ENCODE measurements around the gene ZRANB2.

ZRANB2 gene

GRCh38 chr1:71031426-71031825 lies 49.4 kb downstream of the ZRANB2 start:
- no peak overlapping the region for H3K4me3 ChIP-seq (ENCODE audit: low read length)
- no peaks in the 10 kb centered on the region for H3K27me3 ChIP-seq (ENCODE audit: insufficient read depth, low read length, poor library complexity)
- H4K5ac ChIP-seq (ENCODE audit: low read length) = no peak overlapping the region
- no peak overlapping the region for H2BK120ac ChIP-seq (ENCODE audit: low read depth, low read length)
- H3K4me2 ChIP-seq (ENCODE audit: low read length) = no peak overlapping the region
- no peak overlapping the region for H3K9ac ChIP-seq (ENCODE audit: low read length)
- no peak overlapping the region for H3K23ac ChIP-seq (ENCODE audit: low read length)
- H3K79me2 ChIP-seq (ENCODE audit: control insufficient read depth, insufficient read depth, low read length) = no peaks in the 10 kb centered on the region
- no peak overlapping the region for H4K8ac ChIP-seq (ENCODE audit: low read depth, low read length)
- H2AK5ac ChIP-seq (ENCODE audit: low read length) = no peak overlapping the region
- H3K36me3 ChIP-seq (ENCODE audit: control insufficient read depth, insufficient read depth, low read length) = no peaks in the 10 kb centered on the region
- H3K79me1 ChIP-seq (ENCODE audit: low read length) = no peaks in the 10 kb centered on the region
- H3K4ac ChIP-seq (ENCODE audit: low read depth, low read length) = no peak overlapping the region
- H3K18ac ChIP-seq (ENCODE audit: low read length) = no peak overlapping the region
- H3K4me1 ChIP-seq (ENCODE audit: control insufficient read depth, low read depth, low read length) = no peaks in the 10 kb centered on the region
- H3K56ac ChIP-seq (ENCODE audit: low read length) = no peak overlapping the region
- no peak for DNase-seq
- H3K27ac ChIP-seq (ENCODE audit: low read depth, low read length) = no peak overlapping the region
- no peak overlapping the region for H2BK5ac ChIP-seq (ENCODE audit: low read length)
- H2BK15ac ChIP-seq (replicated peaks; ENCODE audit: low read depth) = no peak overlapping the region

- Histone ChIP-seq H3K36me3 (ENCODE audit: control insufficient read depth, insufficient read depth, low read length) (no peaks in the 10 kb centered on the region), H3K27ac (ENCODE audit: low read depth, low read length) (no peak overlapping the region), H3K27me3 (ENCODE audit: insufficient read depth, low read length, poor library complexity) (no peaks in the 10 kb centered on the region), H3K79me1 (ENCODE audit: low read length) (no peaks in the 10 kb centered on the region), H3K18ac (ENCODE audit: low read length) (no peak overlapping the region), H3K4me2 (ENCODE audit: low read length) (no peak overlapping the region), H2BK5ac (ENCODE audit: low read length) (no peak overlapping the region), H3K4me3 (ENCODE audit: low read length) (no peak overlapping the region), H3K4me1 (ENCODE audit: control insufficient read depth, low read depth, low read length) (no peaks in the 10 kb centered on the region), H3K23ac (ENCODE audit: low read length) (no peak overlapping the region), H3K79me2 (ENCODE audit: control insufficient read depth, insufficient read depth, low read length) (no peaks in the 10 kb centered on the region), H2AK5ac (ENCODE audit: low read length) (no peak overlapping the region), H4K8ac (ENCODE audit: low read depth, low read length) (peak overlapping the region; percentile 28), H2BK120ac (ENCODE audit: low read depth, low read length) (no peak overlapping the region), H2BK15ac (replicated peaks; ENCODE audit: low read depth) (no peak overlapping the region), H4K5ac (ENCODE audit: low read length) (no peak overlapping the region), H3K4ac (ENCODE audit: low read depth, low read length) (no peak overlapping the region), H3K9ac (ENCODE audit: low read length) (no peak overlapping the region), H3K56ac (ENCODE audit: low read length) (no peak overlapping the region)
- no CpG with 5 or more reads among the region's 1 CpG for WGBS (ENCODE audit: extremely low coverage, insufficient coverage, low lambda C conversion rate)
- DNase-seq = no peak
These were observed 50.8 kb downstream of the ZRANB2 start for GRCh38 chr1:71030026-71030425.

DNA sequence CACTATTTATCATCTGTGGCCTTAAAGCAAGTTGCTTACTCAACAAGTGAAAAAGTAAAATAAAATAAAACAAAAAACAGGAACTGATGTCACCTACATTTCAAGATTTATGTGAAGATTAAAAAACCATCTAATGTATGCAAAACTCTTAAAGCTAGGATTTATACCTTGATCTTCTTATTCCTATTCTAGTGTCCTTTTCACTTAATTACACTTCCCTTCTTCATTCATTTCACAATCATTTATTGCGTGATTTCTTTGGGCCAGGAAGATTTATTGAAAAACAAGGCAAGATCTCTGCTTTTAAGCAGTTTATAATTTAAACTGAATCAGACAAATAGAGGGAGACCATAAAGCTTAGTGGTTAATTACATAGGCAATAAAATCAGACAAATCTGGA lies 51.9 kb downstream of the ZRANB2 start:
- no peak overlapping the region for H3K9ac ChIP-seq (ENCODE audit: low read length)
- H2BK15ac ChIP-seq (replicated peaks; ENCODE audit: low read depth) = no peak overlapping the region
- DNase-seq = no peak
- no peak overlapping the region for H2AK5ac ChIP-seq (ENCODE audit: low read length)
- H3K79me2 ChIP-seq (ENCODE audit: control insufficient read depth, insufficient read depth, low read length) = no peaks in the 10 kb centered on the region
- no peak overlapping the region for H3K18ac ChIP-seq (ENCODE audit: low read length)
- WGBS (ENCODE audit: extremely low coverage, insufficient coverage, low lambda C conversion rate) = no CpG with 5 or more reads among the region's 1 CpG
- H3K27me3 ChIP-seq (ENCODE audit: insufficient read depth, low read length, poor library complexity) = no peaks in the 10 kb centered on the region
- no peak overlapping the region for H3K56ac ChIP-seq (ENCODE audit: low read length)
- H3K79me1 ChIP-seq (ENCODE audit: low read length) = no peaks in the 10 kb centered on the region
- no peak overlapping the region for H2BK120ac ChIP-seq (ENCODE audit: low read depth, low read length)
- H3K4me2 ChIP-seq (ENCODE audit: low read length) = no peak overlapping the region
- no peaks in the 10 kb centered on the region for H3K36me3 ChIP-seq (ENCODE audit: control insufficient read depth, insufficient read depth, low read length)
- H3K4ac ChIP-seq (ENCODE audit: low read depth, low read length) = no peak overlapping the region
- H2BK5ac ChIP-seq (ENCODE audit: low read length) = no peak overlapping the region
- no peak overlapping the region for H3K23ac ChIP-seq (ENCODE audit: low read length)
- H3K4me1 ChIP-seq (ENCODE audit: control insufficient read depth, low read depth, low read length) = no peaks in the 10 kb centered on the region
- no peak overlapping the region for H3K27ac ChIP-seq (ENCODE audit: low read depth, low read length)
- no peak overlapping the region for H4K5ac ChIP-seq (ENCODE audit: low read length)
- no peak overlapping the region for H3K4me3 ChIP-seq (ENCODE audit: low read length)
- no peak overlapping the region for H4K8ac ChIP-seq (ENCODE audit: low read depth, low read length)

DNA sequence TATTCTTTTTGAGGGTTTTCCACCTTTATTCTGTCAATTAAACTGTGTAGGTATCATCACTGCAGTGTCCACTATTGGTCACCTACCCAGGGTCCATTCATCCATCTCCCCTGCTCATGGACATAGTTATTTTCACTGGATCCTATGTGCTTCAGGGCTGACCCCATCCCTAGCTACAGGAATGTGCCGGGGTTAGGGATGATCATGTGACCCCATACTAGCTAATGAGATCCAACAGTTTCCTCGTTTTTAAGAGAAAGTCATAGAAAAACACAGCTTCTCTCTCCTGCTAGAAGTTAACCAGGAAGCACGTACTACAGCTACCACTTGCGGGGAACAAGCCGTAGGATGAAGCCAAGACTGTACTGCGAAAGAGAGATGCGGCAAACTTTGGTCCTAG lies 52.8 kb downstream of the ZRANB2 start:
- no peak overlapping the region for H4K5ac ChIP-seq (ENCODE audit: low read length)
- no peak for DNase-seq
- H3K56ac ChIP-seq (ENCODE audit: low read length) = no peak overlapping the region
- H3K79me2 ChIP-seq (ENCODE audit: control insufficient read depth, insufficient read depth, low read length) = no peaks in the 10 kb centered on the region
- no peak overlapping the region for H2BK5ac ChIP-seq (ENCODE audit: low read length)
- no peak overlapping the region for H3K9ac ChIP-seq (ENCODE audit: low read length)
- no peak overlapping the region for H3K18ac ChIP-seq (ENCODE audit: low read length)
- H3K36me3 ChIP-seq (ENCODE audit: control insufficient read depth, insufficient read depth, low read length) = no peaks in the 10 kb centered on the region
- no peak overlapping the region for H2BK120ac ChIP-seq (ENCODE audit: low read depth, low read length)
- H2AK5ac ChIP-seq (ENCODE audit: low read length) = no peak overlapping the region
- no CpG with 5 or more reads among the region's 7 CpGs for WGBS (ENCODE audit: extremely low coverage, insufficient coverage, low lambda C conversion rate)
- no peak overlapping the region for H3K4ac ChIP-seq (ENCODE audit: low read depth, low read length)
- no peaks in the 10 kb centered on the region for H3K4me1 ChIP-seq (ENCODE audit: control insufficient read depth, low read depth, low read length)
- H3K4me2 ChIP-seq (ENCODE audit: low read length) = no peak overlapping the region
- H3K27ac ChIP-seq (ENCODE audit: low read depth, low read length) = no peak overlapping the region
- H2BK15ac ChIP-seq (replicated peaks; ENCODE audit: low read depth) = no peak overlapping the region
- no peak overlapping the region for H3K23ac ChIP-seq (ENCODE audit: low read length)
- H4K8ac ChIP-seq (ENCODE audit: low read depth, low read length) = no peak overlapping the region
- no peaks in the 10 kb centered on the region for H3K27me3 ChIP-seq (ENCODE audit: insufficient read depth, low read length, poor library complexity)
- H3K4me3 ChIP-seq (ENCODE audit: low read length) = no peak overlapping the region
- H3K79me1 ChIP-seq (ENCODE audit: low read length) = no peaks in the 10 kb centered on the region

- no peak overlapping the region for H2BK120ac ChIP-seq (ENCODE audit: low read depth, low read length)
- H4K8ac ChIP-seq (ENCODE audit: low read depth, low read length) = no peak overlapping the region
- H3K4ac ChIP-seq (ENCODE audit: low read depth, low read length) = no peak overlapping the region
- H3K4me3 ChIP-seq (ENCODE audit: low read length) = no peak overlapping the region
- H3K4me2 ChIP-seq (ENCODE audit: low read length) = no peak overlapping the region
- no peak overlapping the region for H3K27ac ChIP-seq (ENCODE audit: low read depth, low read length)
- no peak overlapping the region for H2BK5ac ChIP-seq (ENCODE audit: low read length)
- H3K9ac ChIP-seq (ENCODE audit: low read length) = no peak overlapping the region
- no peak overlapping the region for H4K5ac ChIP-seq (ENCODE audit: low read length)
- H3K23ac ChIP-seq (ENCODE audit: low read length) = no peak overlapping the region
- no peak overlapping the region for H3K18ac ChIP-seq (ENCODE audit: low read length)
- H3K79me1 ChIP-seq (ENCODE audit: low read length) = no peaks in the 10 kb centered on the region
- H3K56ac ChIP-seq (ENCODE audit: low read length) = no peak overlapping the region
- H2BK15ac ChIP-seq (replicated peaks; ENCODE audit: low read depth) = no peak overlapping the region
- no peaks in the 10 kb centered on the region for H3K27me3 ChIP-seq (ENCODE audit: insufficient read depth, low read length, poor library complexity)
- H3K79me2 ChIP-seq (ENCODE audit: control insufficient read depth, insufficient read depth, low read length) = no peaks in the 10 kb centered on the region
- no peaks in the 10 kb centered on the region for H3K4me1 ChIP-seq (ENCODE audit: control insufficient read depth, low read depth, low read length)
- no peak overlapping the region for H2AK5ac ChIP-seq (ENCODE audit: low read length)
- no peak for DNase-seq
- H3K36me3 ChIP-seq (ENCODE audit: control insufficient read depth, insufficient read depth, low read length) = no peaks in the 10 kb centered on the region
- no CpG with 5 or more reads among the region's 4 CpGs for WGBS (ENCODE audit: extremely low coverage, insufficient coverage, low lambda C conversion rate)
These were observed 54.7 kb downstream of the ZRANB2 start for GRCh38 chr1:71026093-71026492.

DNA sequence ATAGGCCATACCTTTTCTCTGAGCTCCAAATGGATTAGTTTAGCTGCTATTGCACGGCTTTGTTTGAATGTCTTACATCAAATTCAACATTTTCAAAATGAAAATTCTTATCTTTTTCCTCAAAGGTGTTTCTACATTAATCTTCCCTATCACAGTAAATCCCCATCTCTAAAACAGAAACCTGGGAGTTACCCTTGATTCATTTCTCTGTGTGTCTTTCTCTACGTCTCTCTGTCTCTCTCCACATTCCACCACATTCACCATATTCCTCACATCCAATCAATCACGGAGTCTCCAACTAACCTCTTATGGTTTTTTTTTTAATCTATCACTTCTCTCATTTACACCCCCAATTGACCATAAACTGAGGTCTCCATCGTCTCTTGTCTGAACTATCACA lies 57.3 kb downstream of the ZRANB2 start:
- H3K79me2 ChIP-seq (ENCODE audit: control insufficient read depth, insufficient read depth, low read length) = no peaks in the 10 kb centered on the region
- H3K4me1 ChIP-seq (ENCODE audit: control insufficient read depth, low read depth, low read length) = no peaks in the 10 kb centered on the region
- no peak overlapping the region for H2BK120ac ChIP-seq (ENCODE audit: low read depth, low read length)
- WGBS (ENCODE audit: extremely low coverage, insufficient coverage, low lambda C conversion rate) = 100% methylated on average over 1 of the region's 4 CpGs
- H3K23ac ChIP-seq (ENCODE audit: low read length) = no peak overlapping the region
- no peak overlapping the region for H4K8ac ChIP-seq (ENCODE audit: low read depth, low read length)
- H3K27ac ChIP-seq (ENCODE audit: low read depth, low read length) = no peak overlapping the region
- H2BK5ac ChIP-seq (ENCODE audit: low read length) = no peak overlapping the region
- H3K4me3 ChIP-seq (ENCODE audit: low read length) = no peak overlapping the region
- no peaks in the 10 kb centered on the region for H3K79me1 ChIP-seq (ENCODE audit: low read length)
- DNase-seq = no peak
- no peak overlapping the region for H4K5ac ChIP-seq (ENCODE audit: low read length)
- no peaks in the 10 kb centered on the region for H3K36me3 ChIP-seq (ENCODE audit: control insufficient read depth, insufficient read depth, low read length)
- H2AK5ac ChIP-seq (ENCODE audit: low read length) = no peak overlapping the region
- H3K18ac ChIP-seq (ENCODE audit: low read length) = no peak overlapping the region
- no peak overlapping the region for H3K4ac ChIP-seq (ENCODE audit: low read depth, low read length)
- H3K56ac ChIP-seq (ENCODE audit: low read length) = no peak overlapping the region
- no peak overlapping the region for H2BK15ac ChIP-seq (replicated peaks; ENCODE audit: low read depth)
- H3K27me3 ChIP-seq (ENCODE audit: insufficient read depth, low read length, poor library complexity) = no peaks in the 10 kb centered on the region
- no peak overlapping the region for H3K9ac ChIP-seq (ENCODE audit: low read length)
- no peak overlapping the region for H3K4me2 ChIP-seq (ENCODE audit: low read length)

All from mesendoderm (in vitro differentiated cells).